Parathyroid adenoma (tissue), 2 donors: ENCODE results near the gene AGPAT2.

Source experiments
- H2AFZ ChIP-seq: fragments of 300-600 bp; sonication (generic); one replicate; pipeline ENCODE4 v1.7.0; 2017; ENCODE audit warnings: antibody characterized with exemption, mild to moderate bottlenecking
- H3K27ac ChIP-seq: fragments of 300-600 bp; sonication (generic); one replicate; pipeline ENCODE4 v1.7.0; 2017
- H3K27me3 ChIP-seq: fragments of 300-600 bp; sonication (generic); one replicate; pipeline ENCODE4 v1.7.0; 2017; ENCODE audit warnings: low read length; ENCODE audit not compliant: control insufficient read depth, insufficient read depth
- H3K36me3 ChIP-seq: fragments of 300-600 bp; sonication (generic); one replicate; pipeline ENCODE4 v1.7.0; 2017; ENCODE audit warnings: low read length; ENCODE audit not compliant: control insufficient read depth, insufficient read depth
- H3K4me1 ChIP-seq: fragments of 300-600 bp; sonication (generic); one replicate; pipeline ENCODE4 v1.7.0; 2017; ENCODE audit warnings: control low read depth
- H3K4me2 ChIP-seq: fragments of 300-600 bp; sonication (generic); one replicate; pipeline ENCODE4 v1.7.0; 2017; ENCODE audit warnings: low read length
- H3K4me3 ChIP-seq: fragments of 300-600 bp; sonication (generic); one replicate; pipeline ENCODE4 v1.7.0; 2017; ENCODE audit warnings: low read depth, low read length
- H3K79me2 ChIP-seq: fragments of 300-600 bp; sonication (generic); one replicate; pipeline ENCODE4 v1.7.0; 2017; ENCODE audit warnings: control low read depth
- H3K9ac ChIP-seq: fragments of 300-600 bp; sonication (generic); one replicate; pipeline ENCODE4 v1.7.0; 2017; ENCODE audit warnings: mild to moderate bottlenecking
- H3K9me3 ChIP-seq: fragments of 300-600 bp; sonication (generic); one replicate; pipeline ENCODE4 v1.7.0; 2017; ENCODE audit warnings: low read length; ENCODE audit not compliant: control insufficient read depth
- CTCF ChIP-seq: fragments of 300-600 bp; sonication (generic); IDR thresholded peaks from one replicate; pipeline ENCODE4 v1.7.0; 2017; ENCODE audit warnings: antibody characterized with exemption, mild to moderate bottlenecking
- donor health status: primary hyperparathyroidism.

Gene AGPAT2

GRCh38 chr9:136684339-136684738 lies 2.9 kb downstream of the AGPAT2 start:
- H3K9ac ChIP-seq, result no peak overlapping the region
- H3K79me2 ChIP-seq, result peaks cover 2% of the 10 kb centered on the region
- peaks cover 4% of the 10 kb centered on the region for H3K4me1 ChIP-seq
- H3K4me3 ChIP-seq, result no peak overlapping the region
- no peak overlapping the region for H3K27ac ChIP-seq
- H3K36me3 ChIP-seq, result no peaks in the 10 kb centered on the region
- H3K27me3 ChIP-seq, result no peaks in the 10 kb centered on the region
- no peak overlapping the region for H2AFZ ChIP-seq
- H3K4me2 ChIP-seq, result no peak overlapping the region
- no peak for TF ChIP-seq CTCF
- H3K9me3 ChIP-seq, result no peaks in the 10 kb centered on the region

- Histone ChIP-seq H3K4me2 (no peak overlapping the region), H3K4me3 (no peak overlapping the region), H3K79me2 (peaks cover 2% of the 10 kb centered on the region), H3K27me3 (no peaks in the 10 kb centered on the region), H3K27ac (no peak overlapping the region), H3K9me3 (no peaks in the 10 kb centered on the region), H3K36me3 (no peaks in the 10 kb centered on the region), H3K4me1 (peaks cover 8% of the 10 kb centered on the region), H3K9ac (no peak overlapping the region), H2AFZ (no peak overlapping the region)
- no peak for TF ChIP-seq CTCF
Measured at GRCh38 chr9:136683755-136684154, 3.5 kb downstream of the AGPAT2 start.

- Histone ChIP-seq H3K79me2 (peaks cover 3% of the 10 kb centered on the region), H3K4me1 (peaks cover 9% of the 10 kb centered on the region), H3K9me3 (no peaks in the 10 kb centered on the region), H3K9ac (no peak overlapping the region), H3K27ac (no peak overlapping the region), H3K36me3 (no peaks in the 10 kb centered on the region), H2AFZ (no peak overlapping the region), H3K4me3 (no peak overlapping the region), H3K27me3 (no peaks in the 10 kb centered on the region), H3K4me2 (no peak overlapping the region)
- TF ChIP-seq CTCF, result no peak
Measured at GRCh38 chr9:136683173-136683745, 4.0 kb downstream of the AGPAT2 start.

- Histone ChIP-seq H2AFZ (no peak overlapping the region), H3K9me3 (no peaks in the 10 kb centered on the region), H3K79me2 (peaks cover 5% of the 10 kb centered on the region), H3K27me3 (no peaks in the 10 kb centered on the region), H3K27ac (no peak overlapping the region), H3K9ac (no peak overlapping the region), H3K4me2 (no peak overlapping the region), H3K36me3 (no peaks in the 10 kb centered on the region), H3K4me1 (peaks cover 9% of the 10 kb centered on the region), H3K4me3 (no peak overlapping the region)
- TF ChIP-seq CTCF, result no peak
Measured at GRCh38 chr9:136682710-136683109, 4.5 kb downstream of the AGPAT2 start.

GRCh38 chr9:136681945-136682699 lies 5.1 kb downstream of the AGPAT2 start:
- no peaks in the 10 kb centered on the region for H3K27me3 ChIP-seq
- no peaks in the 10 kb centered on the region for H3K36me3 ChIP-seq
- H3K9me3 ChIP-seq, result no peaks in the 10 kb centered on the region
- no peak overlapping the region for H3K27ac ChIP-seq
- H3K4me3 ChIP-seq, result no peak overlapping the region
- peaks cover 9% of the 10 kb centered on the region for H3K4me1 ChIP-seq
- TF ChIP-seq CTCF, result no peak
- H3K4me2 ChIP-seq, result no peak overlapping the region
- H3K79me2 ChIP-seq, result peaks cover 5% of the 10 kb centered on the region
- H3K9ac ChIP-seq, result no peak overlapping the region
- no peak overlapping the region for H2AFZ ChIP-seq
